Stimulated activated CD4-positive, alpha-beta T cell treated with anti-CD3 and anti-CD28 coated beads, Interleukin-4, amount 100 ng/mL, for 48 hours (primary cell): ENCODE results near the gene TRIM14.
"Not testable (repeated sequence)": the region's sequence is repeated elsewhere in the genome, so short reads cannot be mapped to it uniquely, and the experiment has no call there.

Source experiments
- DNase-seq, 2 donors: peaks; one replicate each; pipeline ENCODE4 v3.0.0-alpha.2; 2020; ENCODE audit warnings: low read depth in 2 of 2

The TRIM14 gene

GRCh38 chr9:98108531-98109031, 10.4 kb downstream of the TRIM14 start:
- no peak for DNase-seq

GRCh38 chr9:98107926-98108325, 11.1 kb downstream of the TRIM14 start:
- DNase-seq = no peak

GRCh38 chr9:98105006-98105405, 14.0 kb downstream of the TRIM14 start:
- no peak for DNase-seq

- DNase-seq = no peak
Measured at GRCh38 chr9:98104445-98104881, 14.6 kb downstream of the TRIM14 start.

GRCh38 chr9:98101868-98102273, 17.2 kb downstream of the TRIM14 start:
- DNase-seq = peak; percentile 50 to 60

- DNase-seq = no peak
Measured at GRCh38 chr9:98101416-98101815, 17.6 kb downstream of the TRIM14 start.

GRCh38 chr9:98100456-98100855, 18.6 kb downstream of the TRIM14 start:
- DNase-seq = no peak

- DNase-seq = no peak
Measured at GRCh38 chr9:98099898-98100297, 19.1 kb downstream of the TRIM14 start.

- DNase-seq = no peak
Measured at GRCh38 chr9:98099346-98099745, 19.7 kb downstream of the TRIM14 start.

- DNase-seq = no peak
Measured at GRCh38 chr9:98097836-98098235, 21.2 kb downstream of the TRIM14 start.

GRCh38 chr9:98096091-98096490, 22.9 kb downstream of the TRIM14 start:
- DNase-seq = no peak

GRCh38 chr9:98095401-98095800, 23.6 kb downstream of the TRIM14 start:
- DNase-seq = no peak

GRCh38 chr9:98094851-98095250, 24.2 kb downstream of the TRIM14 start:
- DNase-seq = no peak

GRCh38 chr9:98094316-98094715, 24.7 kb downstream of the TRIM14 start:
- no peak for DNase-seq

GRCh38 chr9:98092613-98092931, 26.4 kb downstream of the TRIM14 start:
- no peak for DNase-seq

GRCh38 chr9:98091735-98092612, 27.0 kb downstream of the TRIM14 start:
- DNase-seq = no peak

- DNase-seq = not testable (repeated sequence)
Measured at GRCh38 chr9:98090674-98091073, 28.3 kb downstream of the TRIM14 start.

GRCh38 chr9:98087420-98088354, 31.3 kb downstream of the TRIM14 start:
- no peak for DNase-seq

GRCh38 chr9:98086461-98086860, 32.6 kb downstream of the TRIM14 start:
- DNase-seq = no peak

GRCh38 chr9:98085944-98086343, 33.1 kb downstream of the TRIM14 start:
- no peak for DNase-seq

- no peak for DNase-seq
Measured at GRCh38 chr9:98085058-98085457, 34.0 kb downstream of the TRIM14 start.

GRCh38 chr9:98084396-98084795, 34.6 kb downstream of the TRIM14 start:
- no peak for DNase-seq
